IMR-90 (cell line): ENCODE results near the gene LCP1. TPM values are rescaled to one million over a fixed set of nuclear protein-coding genes. Genes with fewer than 3 reads are reported as not detected.

Source experiments
- ATAC-seq: fragments of 200-7000 bp; cut with Tn5 transposase; 2 replicates; pipeline ENCODE4 v1.9.1; 2020; ENCODE audit warnings: low read depth, mild to moderate bottlenecking, moderate library complexity
- BruUV-seq: library from RNA; stranded (reverse); fragments of 400-500 nt; replicated peaks from 2 replicates; lab custom pipeline; 2021; lab: Mats Ljungman, UMichigan
- CTCF ChIA-PET: fragments of 300-600 bp; formaldehyde crosslinking; extraction: SDS; loops from one replicate; lab custom pipeline; 2021; ENCODE audit warnings: antibody characterized with exemption; lab: Yijun Ruan, JAX
- POLR2A ChIA-PET: fragments of 300-600 bp; sonication (Branson Sonifier 250); formaldehyde crosslinking; loops from one replicate; lab custom pipeline; 2022; ENCODE audit warnings: antibody characterized with exemption; ENCODE audit not compliant: unreplicated experiment; lab: Charles Lee
- DNase-seq: peaks from one replicate; pipeline ENCODE4 v3.0.0; 2013
- H2AFZ ChIP-seq: replicated peaks from 2 replicates; pipeline ENCODE3; 2013; ENCODE audit warnings: low read length, mild to moderate bottlenecking; ENCODE audit not compliant: poor library complexity
- H2AK5ac ChIP-seq: 2 replicates; pipeline ENCODE4 v1.6.1; 2013; ENCODE audit warnings: low read depth, low read length, inconsistent platforms
- H2AK9ac ChIP-seq: replicated peaks from 2 replicates; pipeline ENCODE3; 2013; ENCODE audit warnings: mild to moderate bottlenecking, low read depth, low read length, moderate library complexity; ENCODE audit not compliant: poor library complexity
- H2BK120ac ChIP-seq: 2 replicates; pipeline ENCODE4 v1.6.1; 2013; ENCODE audit warnings: low read depth, low read length, inconsistent platforms
- H2BK15ac ChIP-seq: 3 replicates; pipeline ENCODE4 v1.6.1; 2013; ENCODE audit warnings: low read depth, low read length, inconsistent platforms
- H2BK20ac ChIP-seq: 2 replicates; pipeline ENCODE4 v1.6.1; 2013; ENCODE audit warnings: low read depth, mild to moderate bottlenecking, inconsistent platforms, low read length, moderate library complexity
- H2BK5ac ChIP-seq: 2 replicates; pipeline ENCODE4 v1.6.1; 2013; ENCODE audit warnings: mild to moderate bottlenecking, low read depth, low read length, inconsistent platforms; ENCODE audit not compliant: poor library complexity, severe bottlenecking
- H3K14ac ChIP-seq: replicated peaks from 2 replicates; pipeline ENCODE4 v1.6.1; 2013; ENCODE audit warnings: low read depth, low read length, inconsistent platforms
- H3K18ac ChIP-seq: 2 replicates; pipeline ENCODE4 v1.6.1; 2013; ENCODE audit warnings: low read depth, low read length, control low read depth
- H3K23ac ChIP-seq: 2 replicates; pipeline ENCODE4 v1.6.1; 2013; ENCODE audit warnings: low read depth, low read length, inconsistent platforms
- H3K27ac ChIP-seq: 2 replicates; pipeline ENCODE4 v1.5.1; 2013; ENCODE audit warnings: mild to moderate bottlenecking, control low read depth, low read length; ENCODE audit not compliant: insufficient read depth
- H3K27me3 ChIP-seq: 2 replicates; pipeline ENCODE4 v1.6.1; 2013; ENCODE audit warnings: low read length; ENCODE audit not compliant: control insufficient read depth, insufficient read depth
- H3K36me3 ChIP-seq: 2 replicates; pipeline ENCODE4 v1.6.1; 2013; ENCODE audit warnings: low read length, mixed read lengths; ENCODE audit not compliant: control insufficient read depth, insufficient read depth
- H3K4ac ChIP-seq: 2 replicates; pipeline ENCODE4 v1.6.1; 2013; ENCODE audit warnings: low read depth, low read length, inconsistent platforms
- H3K4me1 ChIP-seq: 2 replicates; pipeline ENCODE4 v1.6.1; 2013; ENCODE audit warnings: low read length, mixed read lengths; ENCODE audit not compliant: control insufficient read depth, insufficient read depth
- H3K4me2 ChIP-seq: 2 replicates; pipeline ENCODE4 v1.6.1; 2013; ENCODE audit warnings: low read depth, mild to moderate bottlenecking, control low read depth, low read length, moderate library complexity
- H3K4me3 ChIP-seq: 2 replicates; pipeline ENCODE4 v1.5.1; 2013; ENCODE audit warnings: low read depth, mild to moderate bottlenecking, control low read depth, low read length, moderate library complexity; ENCODE audit not compliant: insufficient read depth
- H3K56ac ChIP-seq: 2 replicates; pipeline ENCODE4 v1.6.1; 2013; ENCODE audit warnings: low read length, inconsistent platforms; ENCODE audit not compliant: insufficient read depth; ENCODE audit errors: extremely low read depth
- H3K79me1 ChIP-seq, 2 experiments: 2 replicates each; pipeline ENCODE4 v1.6.1; 2013; ENCODE audit warnings: low read length in 2 of 2, inconsistent platforms in 1 of 2, low read depth in 1 of 2
- H3K9ac ChIP-seq: 2 replicates; pipeline ENCODE4 v1.6.1; 2013; ENCODE audit warnings: low read depth, low read length, control low read depth
- H3K9me1 ChIP-seq: 2 replicates; pipeline ENCODE4 v1.6.1; 2013; ENCODE audit warnings: low read length, inconsistent platforms; ENCODE audit not compliant: insufficient read depth
- H3K9me3 ChIP-seq: 2 replicates; pipeline ENCODE4 v1.6.1; 2013; ENCODE audit warnings: low read length; ENCODE audit not compliant: control insufficient read depth, insufficient read depth
- H4K20me1 ChIP-seq: 2 replicates; pipeline ENCODE4 v1.6.1; 2013; ENCODE audit warnings: low read length, inconsistent platforms; ENCODE audit not compliant: insufficient read depth
- H4K5ac ChIP-seq: 2 replicates; pipeline ENCODE4 v1.6.1; 2013; ENCODE audit warnings: mild to moderate bottlenecking, low read depth, low read length, control low read depth
- H4K8ac ChIP-seq, 2 experiments: 2 replicates each; pipeline ENCODE4 v1.6.1; 2013; ENCODE audit warnings: low read depth in 2 of 2, low read length in 2 of 2, control low read depth in 1 of 2, inconsistent platforms in 1 of 2
- H4K91ac ChIP-seq: 2 replicates; pipeline ENCODE4 v1.6.1; 2013; ENCODE audit warnings: low read depth, low read length, inconsistent platforms; ENCODE audit not compliant: insufficient read depth
- BHLHE40 ChIP-seq: fragments of 150-350 bp; IDR thresholded peaks from 2 replicates; pipeline ENCODE4 v1.6.1; 2016; ENCODE audit warnings: mild to moderate bottlenecking, low read depth, low read length
- MAFK ChIP-seq: IDR thresholded peaks from 2 replicates; pipeline ENCODE4 v1.6.1; 2012; ENCODE audit warnings: low read depth, low read length, improper control_type of control experiment
- MAZ ChIP-seq: IDR thresholded peaks from 2 replicates; pipeline ENCODE4 v1.6.1; 2012; ENCODE audit warnings: low read depth, mild to moderate bottlenecking, low read length, improper control_type of control experiment, moderate library complexity, borderline replicate concordance
- MXI1 ChIP-seq: IDR thresholded peaks from 2 replicates; pipeline ENCODE4 v1.6.1; 2012; ENCODE audit warnings: low read depth, mild to moderate bottlenecking, low read length, moderate library complexity, borderline replicate concordance
- RCOR1 ChIP-seq: IDR thresholded peaks from 2 replicates; pipeline ENCODE4 v1.6.1; 2012; ENCODE audit warnings: mild to moderate bottlenecking, low read length, improper control_type of control experiment; ENCODE audit not compliant: insufficient replicate concordance
- RFX5 ChIP-seq: IDR thresholded peaks from 2 replicates; pipeline ENCODE4 v1.8.0; 2012; ENCODE audit warnings: low read depth, mild to moderate bottlenecking, low read length, moderate library complexity
- SMC3 ChIP-seq: fragments of 150-350 bp; IDR thresholded peaks from 2 replicates; pipeline ENCODE4 v1.6.1; 2016; ENCODE audit warnings: low read depth, mild to moderate bottlenecking, antibody characterized with exemption, low read length, moderate library complexity
- WGBS, 2 experiments: methylation state at CpG; one replicate each; pipeline versions ENCODE4 v1.1.5 to v1.1.7; 2013; ENCODE audit warnings: missing lambda C conversion rate in 2 of 2; ENCODE audit not compliant: insufficient read length in 1 of 2; ENCODE audit errors: extremely low coverage in 2 of 2; 5-methylcytosine and 5-hydroxymethylcytosine counted together
- dilution Hi-C: fragments of 300-500 bp; cut with HindIII; formaldehyde crosslinking; loops from one replicate; pipeline ENCODE4 v1.14.3; 2018; ENCODE audit warnings: low sequenced_read_pairs; ENCODE audit not compliant: unreplicated experiment
- in situ Hi-C: fragments of 300-500 bp; cut with MboI; formaldehyde crosslinking; loops from 3 replicates; pipeline ENCODE4 v1.14.3; 2019; ENCODE audit warnings: low sequenced_read_pairs, inconsistent platforms, mixed read lengths
- intact Hi-C: fragments of 100-400 bp; cut with micrococcal nuclease; formaldehyde crosslinking; loops from 2 replicates; pipeline ENCODE4 v1.10.0; 2022
- polyA plus RNA-seq, 3 experiments: library from polyadenylated mRNA; depleted of rRNA; stranded (reverse); fragments of >200 nt; gene quantifications; 2 replicates each; pipeline ENCODE4 v1.2.3, GENCODE V29; 2012; ENCODE audit warnings: low replicate concordance in 1 of 3
- total RNA-seq: library from RNA; depleted of rRNA; stranded (reverse); fragments of >200 nt; gene quantifications from 2 replicates; pipeline ENCODE4 v1.2.3, GENCODE V29; 2012
- TF ChIP-seq, protein P1 (sequence below): fragments of 150-350 bp; IDR thresholded peaks from 2 replicates; pipeline ENCODE4 v1.6.1; 2016; ENCODE audit warnings: low read depth, mild to moderate bottlenecking, low read length, moderate library complexity, borderline replicate concordance
- TF ChIP-seq, protein P2 (sequence below): fragments of 150-350 bp; IDR thresholded peaks from 2 replicates; pipeline ENCODE4 v1.6.1; 2017; ENCODE audit warnings: mild to moderate bottlenecking, antibody characterized with exemption, low read length, low read depth
- TF ChIP-seq, protein P3 (sequence below): conservative IDR thresholded peaks from 2 replicates; pipeline ENCODE4 v1.5.1; 2012; ENCODE audit warnings: mild to moderate bottlenecking, low read depth, low read length, improper control_type of control experiment

LCP1 gene
- total and polyA plus RNA-seq, 2 of the 4 experiments (the other 2 are of a cell fraction) = not detected

DNA sequence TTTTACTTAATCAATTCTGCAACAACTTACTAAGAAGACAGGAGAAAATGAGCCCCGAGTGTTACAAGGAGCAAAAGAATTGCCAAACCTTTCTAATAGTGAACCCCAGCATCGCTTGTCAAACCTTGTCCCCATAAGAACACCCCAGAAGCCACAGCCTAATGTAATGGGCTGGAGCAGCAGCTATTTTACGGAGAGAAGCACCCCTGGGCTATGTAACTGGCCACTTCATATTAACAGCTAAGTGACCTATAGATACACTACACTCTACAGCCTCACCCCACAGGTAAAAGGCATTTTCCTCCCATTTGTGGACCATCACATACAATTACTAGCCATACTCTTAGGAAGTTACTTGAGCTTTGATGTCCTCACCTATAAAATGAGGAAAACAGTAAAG is 49.9 kb downstream of the LCP1 start:
- Histone ChIP-seq H3K14ac (no peak overlapping the region), H3K4me2 (no peak overlapping the region), H4K20me1 (no peaks in the 10 kb centered on the region), H2BK20ac (no peak overlapping the region), H3K4ac (no peak overlapping the region), H3K27ac (no peak overlapping the region), H2AK9ac (no peak overlapping the region), H2AK5ac (no peak overlapping the region), H2BK120ac (no peak overlapping the region), H2BK15ac (no peak overlapping the region), H3K23ac (no peak overlapping the region), H3K4me3 (no peak overlapping the region), H3K36me3 (no peaks in the 10 kb centered on the region), H3K79me1 (no peaks in the 10 kb centered on the region), H3K4me1 (no peaks in the 10 kb centered on the region), H3K18ac (no peak overlapping the region), H2AFZ (no peak overlapping the region), H4K91ac (no peak overlapping the region), H3K56ac (no peak overlapping the region), H3K9ac (no peak overlapping the region), H2BK5ac (no peak overlapping the region), H3K9me3 (no peaks in the 10 kb centered on the region), H3K9me1 (no peaks in the 10 kb centered on the region), H3K27me3 (peaks cover 10% of the 10 kb centered on the region; the same call in 1 of the 2 replicates), H4K5ac (no peak overlapping the region), H4K8ac (no peak overlapping the region)
- no TSS peak for BruUV-seq
- TF ChIP-seq MAZ (no peak), RFX5 (no peak), MXI1 (no peak), SMC3 (no peak), MAFK (no peak), RCOR1 (no peak), BHLHE40 (no peak)
- TF ChIP-seq, protein P1, sequence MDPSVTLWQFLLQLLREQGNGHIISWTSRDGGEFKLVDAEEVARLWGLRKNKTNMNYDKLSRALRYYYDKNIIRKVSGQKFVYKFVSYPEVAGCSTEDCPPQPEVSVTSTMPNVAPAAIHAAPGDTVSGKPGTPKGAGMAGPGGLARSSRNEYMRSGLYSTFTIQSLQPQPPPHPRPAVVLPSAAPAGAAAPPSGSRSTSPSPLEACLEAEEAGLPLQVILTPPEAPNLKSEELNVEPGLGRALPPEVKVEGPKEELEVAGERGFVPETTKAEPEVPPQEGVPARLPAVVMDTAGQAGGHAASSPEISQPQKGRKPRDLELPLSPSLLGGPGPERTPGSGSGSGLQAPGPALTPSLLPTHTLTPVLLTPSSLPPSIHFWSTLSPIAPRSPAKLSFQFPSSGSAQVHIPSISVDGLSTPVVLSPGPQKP = no peak
- TF ChIP-seq, protein P2, sequence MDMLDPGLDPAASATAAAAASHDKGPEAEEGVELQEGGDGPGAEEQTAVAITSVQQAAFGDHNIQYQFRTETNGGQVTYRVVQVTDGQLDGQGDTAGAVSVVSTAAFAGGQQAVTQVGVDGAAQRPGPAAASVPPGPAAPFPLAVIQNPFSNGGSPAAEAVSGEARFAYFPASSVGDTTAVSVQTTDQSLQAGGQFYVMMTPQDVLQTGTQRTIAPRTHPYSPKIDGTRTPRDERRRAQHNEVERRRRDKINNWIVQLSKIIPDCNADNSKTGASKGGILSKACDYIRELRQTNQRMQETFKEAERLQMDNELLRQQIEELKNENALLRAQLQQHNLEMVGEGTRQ = no peak
- TF ChIP-seq, protein P3, sequence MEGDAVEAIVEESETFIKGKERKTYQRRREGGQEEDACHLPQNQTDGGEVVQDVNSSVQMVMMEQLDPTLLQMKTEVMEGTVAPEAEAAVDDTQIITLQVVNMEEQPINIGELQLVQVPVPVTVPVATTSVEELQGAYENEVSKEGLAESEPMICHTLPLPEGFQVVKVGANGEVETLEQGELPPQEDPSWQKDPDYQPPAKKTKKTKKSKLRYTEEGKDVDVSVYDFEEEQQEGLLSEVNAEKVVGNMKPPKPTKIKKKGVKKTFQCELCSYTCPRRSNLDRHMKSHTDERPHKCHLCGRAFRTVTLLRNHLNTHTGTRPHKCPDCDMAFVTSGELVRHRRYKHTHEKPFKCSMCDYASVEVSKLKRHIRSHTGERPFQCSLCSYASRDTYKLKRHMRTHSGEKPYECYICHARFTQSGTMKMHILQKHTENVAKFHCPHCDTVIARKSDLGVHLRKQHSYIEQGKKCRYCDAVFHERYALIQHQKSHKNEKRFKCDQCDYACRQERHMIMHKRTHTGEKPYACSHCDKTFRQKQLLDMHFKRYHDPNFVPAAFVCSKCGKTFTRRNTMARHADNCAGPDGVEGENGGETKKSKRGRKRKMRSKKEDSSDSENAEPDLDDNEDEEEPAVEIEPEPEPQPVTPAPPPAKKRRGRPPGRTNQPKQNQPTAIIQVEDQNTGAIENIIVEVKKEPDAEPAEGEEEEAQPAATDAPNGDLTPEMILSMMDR = no peak
- ChIA-PET CTCF (no interaction called here), POLR2A (no interaction called here)
- dilution Hi-C loops = no loop called here
- intact Hi-C loops = no loop called here
- ATAC-seq = no peak
- in situ Hi-C loops = no loop called here
- DNase-seq = no peak
- no CpG with 5 or more reads among the region's 3 CpGs for WGBS, 2 experiments
